Immature natural killer cell (primary cell): ENCODE data around the gene GMDS. TPM values are rescaled to one million over a fixed set of nuclear protein-coding genes. Genes with fewer than 3 reads are reported as not detected.

Experiments
- DNase-seq, 3 donors: peaks; one replicate each; pipeline ENCODE4 v3.0.0; 2022; ENCODE audit warnings: mixed read lengths in 1 of 3
- H3K27ac Mint-ChIP-seq, 6 donors: one replicate each; pipeline ENCODE4 v1.8.0; 2020; ENCODE audit warnings: mixed read lengths in 6 of 6, mild to moderate bottlenecking in 5 of 6, inconsistent platforms in 4 of 6, moderate library complexity in 3 of 6
- H3K27me3 Mint-ChIP-seq, 3 donors: one replicate each; pipeline ENCODE4 v1.8.0; 2020 to 2021; ENCODE audit warnings: low read depth in 3 of 3, mild to moderate bottlenecking in 3 of 3, mixed read lengths in 3 of 3, moderate library complexity in 3 of 3, inconsistent platforms in 1 of 3
- H3K36me3 Mint-ChIP-seq, 3 donors: one replicate each; pipeline ENCODE4 v1.8.0; 2020; ENCODE audit warnings: mixed read lengths in 3 of 3, inconsistent platforms in 2 of 3, mild to moderate bottlenecking in 2 of 3
- H3K4me1 Mint-ChIP-seq, 2 donors: one replicate each; pipeline ENCODE4 v1.8.0; 2020; ENCODE audit warnings: inconsistent platforms in 2 of 2, mild to moderate bottlenecking in 2 of 2, mixed read lengths in 2 of 2, moderate library complexity in 1 of 2
- H3K4me3 Mint-ChIP-seq, 5 donors: one replicate each; pipeline ENCODE4 v1.8.0; 2020; ENCODE audit warnings: mild to moderate bottlenecking in 5 of 5, mixed read lengths in 5 of 5, inconsistent platforms in 3 of 5, moderate library complexity in 3 of 5
- H3K9me3 Mint-ChIP-seq, 6 donors: one replicate each; pipeline ENCODE4 v1.8.0; 2020; ENCODE audit warnings: mild to moderate bottlenecking in 6 of 6, mixed read lengths in 6 of 6, inconsistent platforms in 4 of 6, moderate library complexity in 3 of 6
- polyA plus RNA-seq, 3 donors: library from polyadenylated mRNA; unstranded; fragments of 300-500 nt; fragmentation: Illumina TruSeq; gene quantifications; one replicate each; pipeline ENCODE4 v1.2.3, GENCODE V29; 2021

Gene GMDS
- polyA plus RNA-seq, 3 donors from 2014 or later, result 14.1 to 25.4 (median 22.5) TPM

DNA sequence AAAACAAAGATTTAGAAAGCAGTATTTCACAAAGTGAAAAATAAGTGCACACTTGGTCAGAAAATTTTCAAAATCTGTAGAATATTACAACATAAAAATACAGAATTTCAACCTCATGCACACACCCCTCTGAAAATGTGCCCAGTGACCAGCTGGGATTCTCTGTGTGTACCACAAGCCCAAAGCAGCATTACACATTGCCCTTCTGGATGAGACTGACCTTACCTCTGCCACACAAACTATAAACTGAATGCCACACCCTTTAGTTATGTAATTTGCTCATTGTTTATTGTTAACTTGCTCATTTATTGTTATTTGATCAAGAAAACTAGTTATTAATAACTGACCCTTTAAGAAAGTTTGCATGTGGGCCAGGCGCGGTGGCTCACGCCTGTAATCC is 332.7 kb downstream of the GMDS start:
- Mint-ChIP-seq H3K4me3 (no peak overlapping the region), H3K9me3 (no peaks in the 10 kb centered on the region), H3K4me1 (peaks cover 18 to 24% of the 10 kb centered on the region in 2 donors), H3K36me3 (peaks cover 3 to 10% (median 6%) of the 10 kb centered on the region in 3 donors), H3K27me3 (no peaks in the 10 kb centered on the region), H3K27ac (no peak overlapping the region)
- no peak for DNase-seq

- Mint-ChIP-seq H3K27ac (no peak overlapping the region), H3K4me3 (no peak overlapping the region), H3K9me3 (no peaks in the 10 kb centered on the region), H3K27me3 (no peaks in the 10 kb centered on the region), H3K4me1 (peaks cover 5 to 11% of the 10 kb centered on the region in 2 donors), H3K36me3 (peaks cover 3 to 10% (median 8%) of the 10 kb centered on the region in 3 donors)
- DNase-seq, result no peak
These were observed 333.9 kb downstream of the GMDS start for GRCh38 chr6:1911474-1911873.

DNA sequence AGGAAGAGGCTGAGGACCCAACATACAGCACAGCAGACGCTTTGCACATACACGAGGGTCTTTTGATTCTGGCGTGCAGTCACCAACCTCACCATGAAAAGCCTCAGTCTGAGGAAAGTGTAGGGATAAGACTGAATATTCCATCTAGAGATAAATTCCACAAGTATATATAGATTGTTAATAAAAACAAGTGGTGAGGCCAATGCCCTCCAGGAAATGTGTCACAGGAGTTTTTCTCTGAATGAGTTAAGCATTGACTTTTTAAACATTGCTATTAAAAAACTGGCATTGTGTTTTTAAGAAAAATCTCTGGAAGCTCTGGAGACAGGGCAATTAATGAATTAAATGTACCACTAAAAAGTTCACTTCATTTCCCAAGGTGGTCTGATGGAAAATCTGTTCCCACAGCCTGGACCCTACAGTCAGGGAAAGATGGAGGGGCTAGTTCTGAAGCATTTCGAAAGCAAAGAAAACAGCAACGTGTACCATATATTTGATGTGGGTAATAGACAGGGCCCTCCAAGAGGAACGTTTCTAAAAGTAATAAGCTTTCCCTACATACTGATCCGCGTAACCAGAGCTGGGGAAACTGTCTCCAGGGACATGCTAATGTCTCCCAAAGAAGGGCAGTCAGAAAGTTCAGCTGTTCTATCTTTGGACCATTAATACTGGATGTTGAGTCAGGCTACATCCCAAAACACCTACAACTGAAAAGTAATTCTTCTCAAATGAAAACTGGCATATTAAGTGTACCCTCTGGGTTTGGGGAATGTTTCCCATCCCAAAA is 334.6 kb downstream of the GMDS start:
- H3K4me3 Mint-ChIP-seq, result no peak overlapping the region
- DNase-seq, result no peak
- peaks cover 0 to 5% of the 10 kb centered on the region in 2 donors for H3K4me1 Mint-ChIP-seq
- H3K27me3 Mint-ChIP-seq, result no peaks in the 10 kb centered on the region
- H3K9me3 Mint-ChIP-seq, result no peaks in the 10 kb centered on the region
- H3K27ac Mint-ChIP-seq, result no peak overlapping the region
- H3K36me3 Mint-ChIP-seq, result peaks cover 3 to 10% (median 9%) of the 10 kb centered on the region in 3 donors

DNA sequence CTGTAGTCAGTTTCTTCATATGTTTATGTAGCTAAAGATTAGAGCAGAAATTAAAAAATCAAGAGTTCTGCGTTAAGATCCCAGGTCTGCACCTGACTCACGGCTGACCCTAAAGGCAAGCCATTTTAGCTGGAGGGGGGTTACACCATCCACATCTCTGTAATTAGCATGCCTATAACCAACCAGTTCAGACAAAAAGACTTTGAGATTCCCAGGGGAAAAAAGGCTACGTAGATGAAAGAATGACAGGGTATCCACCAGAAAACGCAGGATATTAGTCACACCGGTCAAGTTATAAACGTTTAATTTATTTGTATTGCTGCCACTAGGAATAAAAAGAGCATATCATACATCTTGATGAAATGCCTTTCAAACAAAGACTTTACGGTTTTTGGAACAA is 336.6 kb downstream of the GMDS start:
- Mint-ChIP-seq H3K27me3 (no peaks in the 10 kb centered on the region), H3K27ac (no peak overlapping the region), H3K36me3 (peaks cover 3 to 18% (median 16%) of the 10 kb centered on the region in 3 donors), H3K4me1 (peaks cover 0 to 4% of the 10 kb centered on the region in 2 donors), H3K9me3 (no peaks in the 10 kb centered on the region), H3K4me3 (no peak overlapping the region)
- DNase-seq, result no peak

GRCh38 chr6:1906609-1907008 is 338.8 kb downstream of the GMDS start:
- H3K4me3 Mint-ChIP-seq, result no peak overlapping the region
- DNase-seq, result no peak
- H3K27ac Mint-ChIP-seq, result no peak overlapping the region
- no peaks in the 10 kb centered on the region for H3K27me3 Mint-ChIP-seq
- no peaks in the 10 kb centered on the region for H3K9me3 Mint-ChIP-seq
- H3K4me1 Mint-ChIP-seq, result no peaks in the 10 kb centered on the region
- H3K36me3 Mint-ChIP-seq, result peaks cover 3 to 20% (median 12%) of the 10 kb centered on the region in 3 donors

DNA sequence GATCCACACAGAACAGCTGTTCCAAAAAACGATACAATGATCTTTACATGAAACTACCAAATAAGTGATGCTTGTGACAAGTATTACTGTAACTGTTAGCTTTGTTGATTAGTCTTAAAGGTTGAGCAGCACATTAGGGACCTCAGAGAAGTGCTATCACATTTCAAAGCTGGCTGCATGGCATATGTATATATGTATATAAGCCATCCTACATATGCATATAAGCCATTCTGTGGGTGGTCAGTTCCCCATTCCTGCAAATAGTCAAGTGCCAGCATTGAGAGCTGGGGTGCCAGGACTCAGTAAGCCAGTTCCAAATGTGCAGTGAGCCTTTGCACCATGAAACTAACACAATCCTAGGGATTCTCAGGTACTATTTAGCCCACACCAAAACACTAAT is 339.4 kb downstream of the GMDS start:
- H3K27ac Mint-ChIP-seq, result no peak overlapping the region
- H3K9me3 Mint-ChIP-seq, result no peaks in the 10 kb centered on the region
- H3K4me3 Mint-ChIP-seq, result no peak overlapping the region
- H3K36me3 Mint-ChIP-seq, result peaks cover 3 to 20% (median 12%) of the 10 kb centered on the region in 3 donors
- H3K27me3 Mint-ChIP-seq, result no peaks in the 10 kb centered on the region
- DNase-seq, result no peak
- no peaks in the 10 kb centered on the region for H3K4me1 Mint-ChIP-seq

DNA sequence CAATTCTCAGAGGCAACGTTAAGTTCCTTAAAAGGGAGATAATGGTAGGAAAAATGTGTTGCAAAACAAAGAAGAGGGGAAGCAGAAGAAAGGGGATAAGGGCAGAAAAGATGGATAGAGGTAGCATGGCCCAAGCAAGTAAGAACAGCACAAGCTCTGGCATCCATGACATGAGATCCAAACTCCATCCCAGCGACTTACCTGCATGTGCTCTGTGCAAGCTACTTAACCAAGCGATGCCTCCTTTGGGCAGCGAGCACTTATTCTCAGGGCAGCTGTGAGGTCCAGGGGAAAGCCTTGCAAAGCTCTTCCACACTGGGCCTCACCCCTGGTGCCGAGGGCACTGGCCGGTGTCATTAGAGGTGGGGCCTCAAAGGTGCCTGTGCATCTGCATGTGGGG is 340.5 kb downstream of the GMDS start:
- no peak for DNase-seq
- H3K27ac Mint-ChIP-seq, result no peak overlapping the region
- H3K9me3 Mint-ChIP-seq, result no peaks in the 10 kb centered on the region
- H3K4me3 Mint-ChIP-seq, result no peak overlapping the region
- H3K36me3 Mint-ChIP-seq, result peaks cover 3 to 20% (median 12%) of the 10 kb centered on the region in 3 donors
- H3K4me1 Mint-ChIP-seq, result no peaks in the 10 kb centered on the region
- H3K27me3 Mint-ChIP-seq, result no peaks in the 10 kb centered on the region

DNA sequence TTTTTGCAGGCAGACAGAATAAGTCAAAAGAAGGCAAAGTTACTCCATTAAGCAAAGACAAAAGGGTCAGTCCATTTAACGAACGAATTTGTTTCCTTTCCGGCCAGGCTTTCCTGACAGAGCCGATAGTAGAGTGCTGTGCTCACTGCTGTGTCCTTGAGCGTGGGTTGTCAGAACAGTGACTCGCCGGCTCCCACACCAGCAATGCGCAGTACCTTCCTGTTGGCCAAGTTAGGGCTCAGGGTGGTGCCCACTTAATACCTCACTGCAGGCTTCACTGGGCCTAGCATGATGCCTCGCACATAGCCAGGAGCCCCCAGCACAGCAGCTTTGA is 341.0 kb downstream of the GMDS start:
- no peak for DNase-seq
- Mint-ChIP-seq H3K36me3 (peaks cover 0 to 16% (median 8%) of the 10 kb centered on the region in 3 donors), H3K9me3 (no peaks in the 10 kb centered on the region), H3K27ac (no peak overlapping the region), H3K4me3 (no peak overlapping the region), H3K27me3 (no peaks in the 10 kb centered on the region), H3K4me1 (no peaks in the 10 kb centered on the region)

- H3K36me3 Mint-ChIP-seq, result peaks cover 0 to 13% (median 6%) of the 10 kb centered on the region in 3 donors
- DNase-seq, result no peak
- no peaks in the 10 kb centered on the region for H3K4me1 Mint-ChIP-seq
- H3K9me3 Mint-ChIP-seq, result no peaks in the 10 kb centered on the region
- H3K4me3 Mint-ChIP-seq, result no peak overlapping the region
- no peaks in the 10 kb centered on the region for H3K27me3 Mint-ChIP-seq
- H3K27ac Mint-ChIP-seq, result no peak overlapping the region
These were observed 341.5 kb downstream of the GMDS start for GRCh38 chr6:1903780-1904465.

DNA sequence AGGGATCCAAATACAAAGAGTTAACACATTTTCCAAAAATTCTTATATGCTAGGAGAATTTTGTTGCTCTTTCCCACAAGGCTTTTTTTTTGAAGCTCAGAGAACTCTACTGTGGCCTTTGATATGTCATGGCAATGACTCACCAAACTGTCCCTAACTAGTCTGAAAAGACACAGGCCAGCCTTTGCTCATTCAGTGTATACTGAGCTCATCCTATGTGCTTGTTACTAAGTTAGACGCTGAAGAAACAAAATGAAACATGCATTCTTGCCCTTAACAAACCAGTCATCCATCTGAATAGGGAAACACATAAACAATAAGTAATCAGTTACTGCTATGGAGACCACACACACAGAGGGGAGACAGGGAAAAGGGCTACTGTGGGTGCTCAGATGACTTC is 343.8 kb downstream of the GMDS start:
- Mint-ChIP-seq H3K27me3 (no peaks in the 10 kb centered on the region), H3K36me3 (peaks cover 0 to 13% (median 6%) of the 10 kb centered on the region in 3 donors), H3K4me3 (no peak overlapping the region), H3K4me1 (no peaks in the 10 kb centered on the region), H3K9me3 (no peaks in the 10 kb centered on the region), H3K27ac (no peak overlapping the region)
- no peak for DNase-seq

DNA sequence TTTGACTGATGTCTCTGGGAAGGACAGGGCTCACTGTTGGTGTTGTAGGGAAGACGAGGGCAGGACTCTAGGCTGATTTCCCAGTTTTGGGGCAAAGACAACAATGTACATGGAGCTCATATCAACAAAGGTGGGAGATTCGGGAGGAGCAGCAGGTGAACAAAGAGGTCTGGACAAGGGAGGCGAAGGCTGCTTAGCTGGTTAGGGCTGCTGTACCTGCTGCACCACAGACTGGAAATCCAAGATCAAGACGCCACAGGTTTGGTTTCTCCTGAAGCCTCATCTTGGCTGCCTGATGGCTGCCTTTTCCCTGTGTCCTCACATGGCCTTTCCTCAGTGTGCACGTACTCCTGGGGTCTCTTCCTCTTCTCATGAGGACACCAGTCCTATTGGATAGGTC is 348.5 kb downstream of the GMDS start:
- peaks cover 0 to 7% (median 3%) of the 10 kb centered on the region in 3 donors for H3K36me3 Mint-ChIP-seq
- peaks cover 0 to 2% (median 1%) of the 10 kb centered on the region in 3 donors for H3K27me3 Mint-ChIP-seq
- H3K4me1 Mint-ChIP-seq, result no peaks in the 10 kb centered on the region
- no peak overlapping the region for H3K4me3 Mint-ChIP-seq
- no peak for DNase-seq
- H3K27ac Mint-ChIP-seq, result no peak overlapping the region
- H3K9me3 Mint-ChIP-seq, result no peaks in the 10 kb centered on the region

DNA sequence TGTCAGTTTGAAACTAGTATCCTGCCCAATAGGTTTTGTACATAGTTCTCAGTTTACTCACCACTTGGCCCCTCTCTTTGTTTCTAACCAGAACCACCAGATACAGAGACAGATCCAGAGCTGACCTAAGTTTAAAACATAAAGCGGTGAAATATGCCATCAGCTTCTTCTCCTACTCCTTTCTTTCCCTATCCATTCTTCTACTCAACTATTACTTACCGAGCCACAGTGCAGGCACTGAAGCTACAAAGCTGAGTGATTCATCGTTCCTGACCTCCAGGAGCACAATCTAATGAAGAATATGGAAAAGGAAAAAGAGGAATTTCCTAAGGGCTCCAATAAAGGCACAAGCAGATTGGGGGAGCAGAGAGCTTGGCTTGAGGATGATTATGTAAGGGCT is 349.7 kb downstream of the GMDS start:
- DNase-seq, result no peak
- H3K4me1 Mint-ChIP-seq, result no peaks in the 10 kb centered on the region
- H3K9me3 Mint-ChIP-seq, result no peaks in the 10 kb centered on the region
- no peak overlapping the region for H3K27ac Mint-ChIP-seq
- no peak overlapping the region for H3K4me3 Mint-ChIP-seq
- H3K27me3 Mint-ChIP-seq, result peaks cover 0 to 2% (median 2%) of the 10 kb centered on the region in 3 donors
- H3K36me3 Mint-ChIP-seq, result peaks cover 0 to 7% (median 3%) of the 10 kb centered on the region in 3 donors

DNA sequence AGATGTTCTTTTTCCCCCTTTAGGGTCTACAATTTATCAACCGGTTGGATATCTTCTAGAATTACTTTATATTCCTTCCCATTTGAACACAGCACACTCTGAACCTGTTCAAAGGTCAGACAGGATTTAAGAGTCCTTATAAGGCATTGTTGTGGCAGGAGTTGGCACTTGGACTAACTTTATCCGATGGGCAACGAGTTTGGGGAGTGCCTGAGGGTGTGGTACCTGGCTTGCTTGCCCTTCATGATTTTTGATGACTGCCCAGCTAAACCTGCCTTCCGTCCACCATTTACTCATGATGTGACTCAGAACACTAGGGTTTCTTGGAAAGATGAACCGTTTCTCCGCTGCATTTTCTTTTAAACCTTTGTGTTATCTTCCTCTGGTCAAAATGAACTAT is 350.5 kb downstream of the GMDS start:
- no peak for DNase-seq
- Mint-ChIP-seq H3K9me3 (no peaks in the 10 kb centered on the region), H3K27me3 (peaks cover 0 to 2% (median 2%) of the 10 kb centered on the region in 3 donors), H3K4me3 (no peak overlapping the region), H3K36me3 (peaks cover 0 to 7% (median 6%) of the 10 kb centered on the region in 3 donors), H3K27ac (no peak overlapping the region), H3K4me1 (peaks cover 0 to 6% of the 10 kb centered on the region in 2 donors)

GRCh38 chr6:1893470-1894130 is 351.8 kb downstream of the GMDS start:
- Mint-ChIP-seq H3K9me3 (no peaks in the 10 kb centered on the region), H3K27ac (no peak overlapping the region), H3K36me3 (peaks cover 4 to 7% (median 6%) of the 10 kb centered on the region in 3 donors), H3K4me1 (peaks cover 0 to 6% of the 10 kb centered on the region in 2 donors), H3K4me3 (no peak overlapping the region), H3K27me3 (peaks cover 0 to 2% (median 2%) of the 10 kb centered on the region in 3 donors)
- DNase-seq, result no peak
